Cardiac muscle cell (in vitro differentiated cells and primary cell): ENCODE data around the gene PLA2G4D. TPM values are rescaled to one million over a fixed set of nuclear protein-coding genes. Genes with fewer than 3 reads are reported as not detected.

Experiments
- DNase-seq, 2 donors: peaks; one replicate each; pipeline versions ENCODE4 v3.0.0 to v3.0.0-alpha.2; 2010 to 2017; ENCODE audit warnings: low read depth in 1 of 2, low spot score in 1 of 2
- H3K27ac ChIP-seq: fragments of 200-600 bp; sonication (generic); 2 replicates; pipeline ENCODE4 v1.5.1; 2016
- H3K27me3 ChIP-seq: fragments of 200-600 bp; sonication (generic); 2 replicates; pipeline ENCODE4 v1.6.0; 2016; ENCODE audit warnings: control low read depth
- H3K36me3 ChIP-seq: fragments of 200-600 bp; sonication (generic); 2 replicates; pipeline ENCODE4 v1.5.1; 2016; ENCODE audit warnings: control low read depth
- H3K4me1 ChIP-seq: fragments of 200-600 bp; sonication (generic); 2 replicates; pipeline ENCODE4 v1.8.1; 2017; ENCODE audit warnings: low read depth, mild to moderate bottlenecking, mixed run types
- H3K4me3 ChIP-seq: fragments of 200-600 bp; sonication (generic); 2 replicates; pipeline ENCODE4 v1.5.1; 2016; ENCODE audit warnings: mild to moderate bottlenecking
- H3K9me3 ChIP-seq: fragments of 200-600 bp; sonication (generic); 2 replicates; pipeline ENCODE4 v1.5.1; 2017; ENCODE audit warnings: low read depth, mild to moderate bottlenecking, control low read depth
- CTCF ChIP-seq: IDR thresholded peaks from 2 replicates; pipeline ENCODE4 v1.5.1; 2012; ENCODE audit warnings: low read depth, mild to moderate bottlenecking, low read length
- polyA plus RNA-seq: library from polyadenylated mRNA; unstranded; fragments of >200 nt; fragmentation: Nextera tagmentation; extraction: Ambion mirVana; gene quantifications from 2 replicates; pipeline ENCODE4 v1.2.1, GENCODE V29; 2016
- total RNA-seq: library from RNA; depleted of rRNA; stranded (reverse); fragments of >200 nt; gene quantifications from 2 replicates; pipeline ENCODE4 v1.2.3, GENCODE V29; 2016

PLA2G4D gene
- total and polyA plus RNA-seq, 2 experiments from 2014 or later: 0.03 to 0.16 TPM

DNA sequence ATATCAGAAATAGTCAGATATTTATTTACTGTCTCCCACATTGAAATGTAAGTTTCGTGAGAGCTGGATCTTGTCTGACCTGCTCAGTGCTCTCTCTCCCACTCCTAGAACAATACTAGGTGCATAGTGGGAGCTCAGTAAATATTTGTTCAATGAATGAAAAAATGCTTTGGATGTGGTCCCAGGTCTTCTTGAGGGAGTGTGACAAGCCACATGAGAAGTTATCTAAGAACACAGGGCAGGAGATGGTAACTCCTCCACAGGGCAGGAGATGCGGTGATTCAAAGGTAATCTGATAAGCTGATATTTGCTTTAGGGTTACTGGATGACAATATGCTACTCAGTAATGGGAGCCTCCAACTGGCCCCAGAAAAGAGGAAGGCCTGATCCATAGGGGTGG, 47.8 kb downstream of the PLA2G4D start:
- DNase-seq: no peak
- TF ChIP-seq CTCF: no peak

DNA sequence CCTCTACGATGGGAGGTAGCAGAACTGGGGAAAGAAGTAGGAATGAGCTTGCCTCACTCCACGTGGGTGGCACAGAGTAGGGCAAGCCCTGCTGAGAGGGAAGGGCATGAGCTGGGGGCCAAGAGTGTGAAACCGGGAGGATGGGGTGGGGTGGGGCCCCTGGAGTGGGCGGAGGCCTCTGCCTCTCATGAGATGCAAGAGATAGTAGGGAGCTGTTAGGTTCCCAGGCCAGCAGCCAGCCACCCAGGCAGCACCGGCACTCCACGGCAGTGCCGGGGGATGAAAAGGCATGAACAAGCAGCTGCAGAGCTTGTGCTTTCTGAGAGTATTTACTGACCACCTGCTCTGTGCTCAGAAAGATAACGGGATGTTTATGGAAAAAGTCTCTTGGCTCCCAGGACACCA, 49.1 kb downstream of the PLA2G4D start:
- no peaks in the 10 kb centered on the region for H3K27me3 ChIP-seq
- H3K36me3 ChIP-seq: no peaks in the 10 kb centered on the region
- no peaks in the 10 kb centered on the region for H3K9me3 ChIP-seq
- H3K4me1 ChIP-seq: peaks cover 3% of the 10 kb centered on the region
- no peak overlapping the region for H3K27ac ChIP-seq
- no peak overlapping the region for H3K4me3 ChIP-seq
- no peak for DNase-seq
- no peak for TF ChIP-seq CTCF

More for the DNA sequence above, 47.8 kb downstream of the PLA2G4D start:
- Histone ChIP-seq H3K36me3 (no peaks in the 10 kb centered on the region), H3K4me3 (no peak overlapping the region), H3K4me1 (peaks cover 17% of the 10 kb centered on the region), H3K27ac (no peak overlapping the region), H3K27me3 (no peaks in the 10 kb centered on the region), H3K9me3 (no peaks in the 10 kb centered on the region)

DNA sequence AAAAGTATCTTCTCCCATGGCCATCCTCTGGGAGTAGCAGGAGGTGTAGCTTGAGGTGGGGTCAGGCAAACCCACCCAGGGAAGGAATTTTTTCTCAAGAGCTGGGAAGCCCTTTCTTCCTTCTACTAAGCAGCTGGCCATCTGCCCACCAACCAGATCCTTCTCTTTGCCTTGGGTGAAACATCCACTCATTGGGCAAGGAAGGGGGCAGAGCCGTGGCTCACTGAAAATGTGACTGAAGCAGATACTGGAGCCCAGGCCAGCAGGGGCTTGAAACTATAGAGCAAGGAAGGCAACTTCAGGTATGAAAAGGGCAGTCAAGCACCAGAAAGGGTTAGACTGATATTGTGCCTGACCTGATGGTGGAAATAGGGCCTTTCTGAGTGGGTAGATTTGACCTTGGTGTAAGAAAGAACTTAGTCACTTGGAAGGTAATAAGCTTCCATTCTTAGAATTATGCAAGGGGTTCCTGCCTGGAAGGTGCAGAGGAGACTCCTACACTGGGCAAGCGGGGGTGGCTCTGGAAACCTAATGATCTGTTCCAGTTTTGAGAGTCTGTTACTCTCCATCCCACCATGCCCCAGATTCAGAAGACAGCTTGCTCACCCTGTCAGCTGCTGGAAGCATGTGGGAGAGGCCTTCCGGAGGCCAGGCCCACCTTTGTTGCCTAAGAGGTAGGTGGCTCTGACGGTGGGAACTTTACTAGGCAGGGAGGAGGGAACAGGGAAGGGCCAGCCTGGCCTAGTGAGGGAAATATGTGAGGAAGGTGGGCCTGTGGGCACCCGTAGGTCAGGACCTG, 51.6 kb downstream of the PLA2G4D start:
- Histone ChIP-seq H3K4me3 (no peak overlapping the region), H3K27me3 (no peaks in the 10 kb centered on the region), H3K9me3 (no peaks in the 10 kb centered on the region), H3K36me3 (no peaks in the 10 kb centered on the region), H3K4me1 (no peaks in the 10 kb centered on the region), H3K27ac (no peak overlapping the region)
- TF ChIP-seq CTCF: no peak
- DNase-seq: no peak

DNA sequence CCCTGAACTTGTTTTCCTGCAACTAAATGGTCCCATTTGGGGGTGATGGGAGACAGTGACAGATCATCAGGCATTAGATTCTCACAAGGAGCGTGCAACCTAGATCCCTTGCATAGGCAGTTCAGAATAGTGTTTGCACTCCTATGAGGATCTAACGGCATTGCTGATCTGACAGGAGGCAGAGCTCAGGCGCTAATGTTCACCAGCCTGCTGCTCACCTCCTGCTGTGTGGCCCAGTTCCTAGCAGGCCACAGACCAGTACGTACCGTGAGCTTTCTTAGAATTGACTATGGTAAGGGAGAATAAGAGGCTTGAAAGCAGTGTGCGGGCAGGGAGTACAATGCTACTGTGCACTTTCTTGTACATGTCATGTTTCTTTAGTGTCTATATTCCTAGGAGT, 56.0 kb downstream of the PLA2G4D start:
- DNase-seq: no peak
- no peak for TF ChIP-seq CTCF
- no peaks in the 10 kb centered on the region for H3K9me3 ChIP-seq
- no peaks in the 10 kb centered on the region for H3K36me3 ChIP-seq
- H3K4me3 ChIP-seq: no peak overlapping the region
- no peaks in the 10 kb centered on the region for H3K27me3 ChIP-seq
- no peak overlapping the region for H3K27ac ChIP-seq
- H3K4me1 ChIP-seq: no peaks in the 10 kb centered on the region

DNA sequence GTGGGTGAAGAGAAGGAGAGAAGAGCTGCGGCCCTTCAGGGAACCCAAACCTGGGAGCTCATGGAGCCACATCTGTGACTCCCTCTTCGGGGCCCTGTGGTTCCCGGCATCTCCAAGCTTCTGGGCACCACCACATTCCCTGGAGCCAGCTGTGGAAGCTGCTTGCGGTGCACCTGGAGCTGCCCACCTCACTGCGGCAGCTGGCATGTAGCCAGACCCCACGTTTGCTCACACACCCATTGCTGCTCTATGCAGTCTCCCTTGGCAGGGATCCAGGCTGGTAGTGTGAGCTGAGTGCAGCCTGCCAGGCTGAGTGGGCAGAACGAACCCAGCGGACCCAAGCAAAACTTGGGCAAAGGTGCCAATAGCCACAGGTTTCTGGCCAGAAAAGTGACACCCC, 56.7 kb downstream of the PLA2G4D start:
- H3K36me3 ChIP-seq: no peaks in the 10 kb centered on the region
- no peak overlapping the region for H3K4me3 ChIP-seq
- H3K27ac ChIP-seq: no peak overlapping the region
- no peaks in the 10 kb centered on the region for H3K27me3 ChIP-seq
- no peak for DNase-seq
- TF ChIP-seq CTCF: no peak
- no peaks in the 10 kb centered on the region for H3K9me3 ChIP-seq
- H3K4me1 ChIP-seq: no peaks in the 10 kb centered on the region
